DMS 273 treated with DMSO at 0.1 percent for 48 hours (cell line): ENCODE data around the gene MMD.
A peak's percentile ranks its signal among the peaks of the same experiment; 100 is the strongest.
"Not testable (repeated sequence)": the region's sequence is repeated elsewhere in the genome, so short reads cannot be mapped to it uniquely, and the experiment has no call there.

Experiments
- DNase-seq: peaks from one replicate; lab custom pipeline; 2025; lab: John Stamatoyannopoulos, UW

The MMD gene

GRCh38 chr17:55391764-55392467 is 29.7 kb downstream of the MMD start:
- DNase-seq = no peak

- no peak for DNase-seq
These were observed 30.3 kb downstream of the MMD start for GRCh38 chr17:55391244-55391757.

GRCh38 chr17:55390364-55390977 is 31.2 kb downstream of the MMD start:
- DNase-seq = no peak

- DNase-seq = not testable (repeated sequence)
These were observed 31.9 kb downstream of the MMD start for GRCh38 chr17:55389715-55390114.

- DNase-seq = no peak
These were observed 32.8 kb downstream of the MMD start for GRCh38 chr17:55388842-55389241.

- no peak for DNase-seq
These were observed 34.8 kb downstream of the MMD start for GRCh38 chr17:55386796-55387332.

GRCh38 chr17:55384643-55385232 is 36.9 kb downstream of the MMD start:
- no peak for DNase-seq

GRCh38 chr17:55383771-55384642 is 37.6 kb downstream of the MMD start:
- no peak for DNase-seq

GRCh38 chr17:55381017-55381770 is 40.4 kb downstream of the MMD start:
- DNase-seq = no peak

GRCh38 chr17:55377671-55378275 is 43.9 kb downstream of the MMD start:
- DNase-seq = no peak

- no peak for DNase-seq
These were observed 52.9 kb downstream of the MMD start for GRCh38 chr17:55368706-55369105.

GRCh38 chr17:55366020-55366481 is 55.6 kb downstream of the MMD start:
- DNase-seq = no peak

GRCh38 chr17:55363033-55363432 is 58.6 kb downstream of the MMD start:
- no peak for DNase-seq

- DNase-seq = no peak
These were observed 60.7 kb downstream of the MMD start for GRCh38 chr17:55360971-55361370.

GRCh38 chr17:55356434-55357328 is 65.0 kb downstream of the MMD start:
- peak; percentile 18 for DNase-seq

- no peak for DNase-seq
These were observed 66.7 kb downstream of the MMD start for GRCh38 chr17:55354941-55355340.

- no peak for DNase-seq
These were observed 67.6 kb downstream of the MMD start for GRCh38 chr17:55354010-55354409.

GRCh38 chr17:55351226-55351625 is 70.4 kb downstream of the MMD start:
- no peak for DNase-seq

GRCh38 chr17:55350825-55351205 is 70.8 kb downstream of the MMD start:
- no peak for DNase-seq
